SU-DHL-6 (cell line): ENCODE data around the gene RELN.

Experiments used
- H2AFZ ChIP-seq: fragments of 200-600 bp; sonication (generic); 2 replicates; pipeline ENCODE4 v1.6.1; 2014; ENCODE audit warnings: low read depth, mild to moderate bottlenecking, moderate library complexity, mixed read lengths, antibody characterized with exemption, low read length; ENCODE audit not compliant: severe bottlenecking
- H3F3A ChIP-seq: fragments of 200-600 bp; shearing (Covaris generic); 2 replicates; pipeline ENCODE4 v1.6.0; 2016; ENCODE audit warnings: antibody characterized with exemption, mild to moderate bottlenecking; ENCODE audit not compliant: insufficient read depth
- H3K27ac ChIP-seq: fragments of 200-600 bp; sonication (generic); 2 replicates; pipeline ENCODE4 v1.5.1; 2016; ENCODE audit warnings: low read depth, mild to moderate bottlenecking, low read length, moderate library complexity, mixed read lengths
- H3K27me3 ChIP-seq: fragments of 200-600 bp; sonication (generic), shearing (Covaris generic); 2 replicates; pipeline ENCODE4 v1.6.0; 2014; ENCODE audit warnings: mild to moderate bottlenecking, low read length
- H3K36me3 ChIP-seq: fragments of 200-600 bp; sonication (generic); 2 replicates; pipeline ENCODE4 v1.6.1; 2014; ENCODE audit warnings: mild to moderate bottlenecking, low read length, mixed read lengths
- H3K4me2 ChIP-seq: fragments of 300-600, 200-600 bp; shearing (Covaris generic), sonication (generic); 2 replicates; pipeline ENCODE4 v1.6.0; 2014; ENCODE audit warnings: low read length, low read depth, mild to moderate bottlenecking; ENCODE audit not compliant: poor library complexity, severe bottlenecking
- H3K4me3 ChIP-seq: fragments of 200-600 bp; sonication (generic); 2 replicates; pipeline ENCODE4 v1.5.1; 2014; ENCODE audit warnings: antibody characterized with exemption, low read length, mild to moderate bottlenecking, mixed read lengths; ENCODE audit not compliant: insufficient read depth, poor library complexity, severe bottlenecking
- H3K79me2 ChIP-seq: fragments of 200-600 bp; sonication (generic); 2 replicates; pipeline ENCODE4 v1.6.1; 2014; ENCODE audit warnings: mild to moderate bottlenecking, low read length, moderate library complexity; ENCODE audit not compliant: insufficient read depth
- H3K9ac ChIP-seq: fragments of 200-600 bp; sonication (generic); 2 replicates; pipeline ENCODE4 v1.7.0; 2014; ENCODE audit warnings: mild to moderate bottlenecking, low read length
- H3K9me2 ChIP-seq: fragments of 200-600 bp; sonication (generic); replicated peaks from 2 replicates; pipeline ENCODE4 v1.6.1; 2014; ENCODE audit warnings: low read length; ENCODE audit not compliant: insufficient read depth
- H3K9me3 ChIP-seq: fragments of 200-600 bp; sonication (generic); 2 replicates; pipeline ENCODE4 v1.6.1; 2014; ENCODE audit warnings: low read length, mixed read lengths; ENCODE audit not compliant: insufficient read depth
- H4K20me1 ChIP-seq: fragments of 200-600 bp; sonication (generic); 2 replicates; pipeline ENCODE4 v1.6.1; 2014; ENCODE audit warnings: low read depth, mild to moderate bottlenecking, antibody characterized with exemption, low read length, moderate library complexity, mixed read lengths
- EZH2phosphoT487 ChIP-seq: fragments of 200-600 bp; sonication (generic), shearing (Covaris generic); conservative IDR thresholded peaks from 2 replicates; pipeline ENCODE4 v1.6.1; 2018; ENCODE audit warnings: mild to moderate bottlenecking, antibody characterized with exemption, low read length, moderate library complexity, mixed read lengths
- TF ChIP-seq, protein P1 (sequence below): fragments of 200-600 bp; sonication (generic); IDR thresholded peaks from one replicate; pipeline ENCODE4 v1.5.1; 2017; ENCODE audit warnings: antibody characterized with exemption, mild to moderate bottlenecking, low read length, moderate library complexity; ENCODE audit not compliant: insufficient read depth, poor library complexity, severe bottlenecking

Gene RELN

DNA sequence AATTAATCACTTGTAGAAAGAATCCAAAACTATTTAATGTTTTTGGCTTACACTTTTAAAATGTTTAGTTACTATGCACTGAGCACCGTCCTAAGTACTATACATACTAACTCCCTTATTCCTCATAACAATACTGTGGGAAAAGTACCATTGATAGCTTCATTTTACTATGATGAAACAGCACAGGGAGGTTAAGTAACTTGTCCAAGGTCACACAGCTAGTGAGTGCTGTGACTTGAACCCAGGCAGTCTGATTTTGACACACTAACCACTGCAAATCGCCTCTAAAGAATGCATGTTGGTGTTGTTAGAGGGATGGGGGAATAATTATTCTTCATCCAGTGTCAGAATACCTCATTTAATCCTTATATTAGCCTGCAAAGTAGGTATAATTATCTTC is 1.9 kb upstream of the RELN start:
- Histone ChIP-seq H4K20me1 (no peaks in the 10 kb centered on the region), H3K4me2 (no peak overlapping the region), H3K9me2 (no peaks in the 10 kb centered on the region), H3K4me3 (no peak overlapping the region), H3K79me2 (no peaks in the 10 kb centered on the region), H3K27ac (no peak overlapping the region), H3K27me3 (no peaks in the 10 kb centered on the region), H2AFZ (no peak overlapping the region), H3K9ac (no peak overlapping the region), H3K36me3 (no peaks in the 10 kb centered on the region), H3K9me3 (no peaks in the 10 kb centered on the region), H3F3A (no peaks in the 10 kb centered on the region)
- TF ChIP-seq, protein P1, sequence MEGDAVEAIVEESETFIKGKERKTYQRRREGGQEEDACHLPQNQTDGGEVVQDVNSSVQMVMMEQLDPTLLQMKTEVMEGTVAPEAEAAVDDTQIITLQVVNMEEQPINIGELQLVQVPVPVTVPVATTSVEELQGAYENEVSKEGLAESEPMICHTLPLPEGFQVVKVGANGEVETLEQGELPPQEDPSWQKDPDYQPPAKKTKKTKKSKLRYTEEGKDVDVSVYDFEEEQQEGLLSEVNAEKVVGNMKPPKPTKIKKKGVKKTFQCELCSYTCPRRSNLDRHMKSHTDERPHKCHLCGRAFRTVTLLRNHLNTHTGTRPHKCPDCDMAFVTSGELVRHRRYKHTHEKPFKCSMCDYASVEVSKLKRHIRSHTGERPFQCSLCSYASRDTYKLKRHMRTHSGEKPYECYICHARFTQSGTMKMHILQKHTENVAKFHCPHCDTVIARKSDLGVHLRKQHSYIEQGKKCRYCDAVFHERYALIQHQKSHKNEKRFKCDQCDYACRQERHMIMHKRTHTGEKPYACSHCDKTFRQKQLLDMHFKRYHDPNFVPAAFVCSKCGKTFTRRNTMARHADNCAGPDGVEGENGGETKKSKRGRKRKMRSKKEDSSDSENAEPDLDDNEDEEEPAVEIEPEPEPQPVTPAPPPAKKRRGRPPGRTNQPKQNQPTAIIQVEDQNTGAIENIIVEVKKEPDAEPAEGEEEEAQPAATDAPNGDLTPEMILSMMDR, result no peak
- TF ChIP-seq EZH2phosphoT487, result no peak

- no peak overlapping the region for H3K9ac ChIP-seq
- H3K27ac ChIP-seq, result no peak overlapping the region
- H4K20me1 ChIP-seq, result no peaks in the 10 kb centered on the region
- no peaks in the 10 kb centered on the region for H3K36me3 ChIP-seq
- no peaks in the 10 kb centered on the region for H3K9me2 ChIP-seq
- no peaks in the 10 kb centered on the region for H3K27me3 ChIP-seq
- H2AFZ ChIP-seq, result no peak overlapping the region
- TF ChIP-seq, protein P1, result no peak
- TF ChIP-seq EZH2phosphoT487, result no peak
- no peaks in the 10 kb centered on the region for H3K79me2 ChIP-seq
- H3K4me3 ChIP-seq, result no peak overlapping the region
- no peak overlapping the region for H3K4me2 ChIP-seq
- no peaks in the 10 kb centered on the region for H3F3A ChIP-seq
- no peaks in the 10 kb centered on the region for H3K9me3 ChIP-seq
These were observed 1.5 kb upstream of the RELN start for GRCh38 chr7:103990991-103991390.

- Histone ChIP-seq H3K9ac (no peak overlapping the region), H3K27me3 (no peaks in the 10 kb centered on the region), H3K9me3 (no peaks in the 10 kb centered on the region), H3K79me2 (no peaks in the 10 kb centered on the region), H4K20me1 (no peaks in the 10 kb centered on the region), H3K4me2 (no peak overlapping the region), H3F3A (no peaks in the 10 kb centered on the region), H3K4me3 (no peak overlapping the region), H2AFZ (no peak overlapping the region), H3K9me2 (no peaks in the 10 kb centered on the region), H3K36me3 (no peaks in the 10 kb centered on the region), H3K27ac (no peak overlapping the region)
- TF ChIP-seq EZH2phosphoT487, result no peak
- TF ChIP-seq, protein P1, result no peak
These were observed 618 bp upstream of the RELN start for GRCh38 chr7:103989785-103990767.
